Activated CD4-positive, alpha-beta T cell treated with anti-CD3 and anti-CD28 coated beads for 1 hour (primary cell): ENCODE measurements around the gene MVB12B.
"Not testable (repeated sequence)": the region's sequence is repeated elsewhere in the genome, so short reads cannot be mapped to it uniquely, and the experiment has no call there.

ENCODE experiments used
- DNase-seq: peaks from one replicate; pipeline ENCODE4 v3.0.0-alpha.2; 2020

The MVB12B gene

GRCh38 chr9:126555421-126555820 is 228.8 kb downstream of the MVB12B start:
- not testable (repeated sequence) for DNase-seq
